GM12875 (cell line): ENCODE data around the gene SEMA6C.

ENCODE experiments used
- H3K4me3 ChIP-seq: one replicate; pipeline ENCODE4 v1.5.1; 2011; ENCODE audit warnings: low read depth, low read length, control low read depth
- TF ChIP-seq, protein P1 (sequence below): IDR thresholded peaks from 2 replicates; pipeline ENCODE4 v1.5.1; 2011; ENCODE audit warnings: low read depth, mild to moderate bottlenecking, control low read depth, inconsistent platforms, low read length, moderate library complexity, borderline replicate concordance; ENCODE audit not compliant: insufficient read depth

The SEMA6C gene

GRCh38 chr1:151144474-151145303, 1.7 kb downstream of the SEMA6C start:
- TF ChIP-seq, protein P1, sequence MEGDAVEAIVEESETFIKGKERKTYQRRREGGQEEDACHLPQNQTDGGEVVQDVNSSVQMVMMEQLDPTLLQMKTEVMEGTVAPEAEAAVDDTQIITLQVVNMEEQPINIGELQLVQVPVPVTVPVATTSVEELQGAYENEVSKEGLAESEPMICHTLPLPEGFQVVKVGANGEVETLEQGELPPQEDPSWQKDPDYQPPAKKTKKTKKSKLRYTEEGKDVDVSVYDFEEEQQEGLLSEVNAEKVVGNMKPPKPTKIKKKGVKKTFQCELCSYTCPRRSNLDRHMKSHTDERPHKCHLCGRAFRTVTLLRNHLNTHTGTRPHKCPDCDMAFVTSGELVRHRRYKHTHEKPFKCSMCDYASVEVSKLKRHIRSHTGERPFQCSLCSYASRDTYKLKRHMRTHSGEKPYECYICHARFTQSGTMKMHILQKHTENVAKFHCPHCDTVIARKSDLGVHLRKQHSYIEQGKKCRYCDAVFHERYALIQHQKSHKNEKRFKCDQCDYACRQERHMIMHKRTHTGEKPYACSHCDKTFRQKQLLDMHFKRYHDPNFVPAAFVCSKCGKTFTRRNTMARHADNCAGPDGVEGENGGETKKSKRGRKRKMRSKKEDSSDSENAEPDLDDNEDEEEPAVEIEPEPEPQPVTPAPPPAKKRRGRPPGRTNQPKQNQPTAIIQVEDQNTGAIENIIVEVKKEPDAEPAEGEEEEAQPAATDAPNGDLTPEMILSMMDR = no peak
- H3K4me3 ChIP-seq = no peak overlapping the region

GRCh38 chr1:151143986-151144385, 2.4 kb downstream of the SEMA6C start:
- TF ChIP-seq, protein P1 = no peak
- H3K4me3 ChIP-seq = no peak overlapping the region

DNA sequence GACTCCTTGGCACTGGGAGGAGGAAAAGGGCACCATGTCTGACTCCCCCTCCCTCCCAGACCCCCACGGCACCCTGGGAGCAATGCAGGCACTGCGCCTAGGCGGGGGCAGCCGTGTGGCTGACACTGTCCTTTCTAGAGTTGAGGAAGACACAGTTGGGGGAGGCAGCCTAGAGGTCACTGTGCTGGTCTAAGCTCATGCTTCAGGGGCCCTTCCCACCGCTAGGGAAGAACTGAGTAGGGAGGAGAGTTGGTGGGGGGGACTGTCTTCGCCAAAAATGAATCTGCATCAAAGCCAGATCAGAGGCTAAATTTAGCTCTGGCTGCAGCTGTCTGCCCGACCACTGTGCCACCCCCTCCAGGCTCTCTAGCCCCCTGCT, 3.4 kb downstream of the SEMA6C start:
- no peak overlapping the region for H3K4me3 ChIP-seq
- TF ChIP-seq, protein P1 = no peak

- TF ChIP-seq, protein P1 = no peak
- H3K4me3 ChIP-seq = no peak overlapping the region
These were observed 3.9 kb downstream of the SEMA6C start for GRCh38 chr1:151142411-151143056.

- H3K4me3 ChIP-seq = no peak overlapping the region
- TF ChIP-seq, protein P1 = no peak
These were observed 8.6 kb downstream of the SEMA6C start for GRCh38 chr1:151137789-151138188.

GRCh38 chr1:151135433-151136385, 10.7 kb downstream of the SEMA6C start:
- TF ChIP-seq, protein P1 = no peak
- H3K4me3 ChIP-seq = no peak overlapping the region
